Loucy (cell line): Measurements from ENCODE around the gene AMACR.

ENCODE experiments used
- H2AFZ ChIP-seq: fragments of 200-600 bp; sonication (generic); 2 replicates; pipeline ENCODE4 v1.6.0; 2016; ENCODE audit warnings: antibody characterized with exemption, mild to moderate bottlenecking, low read length, moderate library complexity
- H3F3A ChIP-seq: fragments of 200-600 bp; 2 replicates; pipeline ENCODE4 v1.6.0; 2016; ENCODE audit warnings: antibody characterized with exemption, low read depth, mild to moderate bottlenecking
- H3K27me3 ChIP-seq: fragments of 200-600 bp; sonication (generic); 2 replicates; pipeline ENCODE4 v1.6.1; 2014; ENCODE audit warnings: low read length, mild to moderate bottlenecking; ENCODE audit not compliant: insufficient read depth, poor library complexity, severe bottlenecking
- H3K36me3 ChIP-seq: fragments of 200-600 bp; sonication (generic); 2 replicates; pipeline ENCODE4 v1.6.1; 2016; ENCODE audit warnings: low read length; ENCODE audit not compliant: insufficient read depth
- H3K4me1 ChIP-seq: fragments of 200-600 bp; sonication (generic); 2 replicates; pipeline ENCODE4 v1.5.1; 2014; ENCODE audit warnings: low read length, mild to moderate bottlenecking; ENCODE audit not compliant: insufficient read depth, poor library complexity, severe bottlenecking
- H3K4me2 ChIP-seq: fragments of 200-600 bp; sonication (generic); 2 replicates; pipeline ENCODE4 v1.6.0; 2014; ENCODE audit warnings: antibody characterized with exemption, low read length, low read depth, mild to moderate bottlenecking; ENCODE audit not compliant: poor library complexity, severe bottlenecking
- H3K4me3 ChIP-seq: fragments of 200-600 bp; sonication (generic); 2 replicates; pipeline ENCODE4 v1.5.1; 2014; ENCODE audit warnings: low read length, mild to moderate bottlenecking, mixed read lengths; ENCODE audit not compliant: poor library complexity, severe bottlenecking
- H3K79me2 ChIP-seq: fragments of 200-600 bp; sonication (generic); 2 replicates; pipeline ENCODE4 v1.6.1; 2014; ENCODE audit warnings: low read length; ENCODE audit not compliant: insufficient read depth
- H3K9ac ChIP-seq: fragments of 200-600 bp; sonication (generic); 2 replicates; pipeline ENCODE4 v1.6.0; 2014; ENCODE audit warnings: mild to moderate bottlenecking, low read depth, low read length, moderate library complexity; ENCODE audit not compliant: poor library complexity, severe bottlenecking
- H3K9me2 ChIP-seq: fragments of 200-600 bp; sonication (generic); replicated peaks from 2 replicates; pipeline ENCODE4 v1.6.1; 2016; ENCODE audit warnings: low read depth, low read length, mixed read lengths
- H3K9me3 ChIP-seq: fragments of 200-600 bp; sonication (generic); 2 replicates; pipeline ENCODE4 v1.6.1; 2014; ENCODE audit warnings: mild to moderate bottlenecking, antibody characterized with exemption, low read length, low read depth; ENCODE audit not compliant: insufficient read depth
- H4K20me1 ChIP-seq: fragments of 200-600 bp; sonication (generic); 2 replicates; pipeline ENCODE4 v1.6.0; 2014; ENCODE audit warnings: antibody characterized with exemption, low read length, mild to moderate bottlenecking; ENCODE audit not compliant: insufficient read depth, poor library complexity, severe bottlenecking
- CTCF ChIP-seq: fragments of 200-600 bp; sonication (generic); conservative IDR thresholded peaks from 2 replicates; pipeline ENCODE4 v1.5.1; 2014; ENCODE audit warnings: mild to moderate bottlenecking, antibody characterized with exemption, low read length
- EZH2phosphoT487 ChIP-seq: fragments of 200-600 bp; IDR thresholded peaks from 2 replicates; pipeline ENCODE4 v1.6.1; 2018; ENCODE audit warnings: antibody characterized with exemption, mild to moderate bottlenecking, moderate library complexity, borderline replicate concordance

The AMACR gene

GRCh38 chr5:33981408-33982162 is 26.3 kb downstream of the AMACR start:
- no peak overlapping the region for H3K4me3 ChIP-seq
- no peaks in the 10 kb centered on the region for H3F3A ChIP-seq
- TF ChIP-seq CTCF = no peak
- TF ChIP-seq EZH2phosphoT487 = no peak
- H3K4me1 ChIP-seq = no peaks in the 10 kb centered on the region
- no peaks in the 10 kb centered on the region for H3K79me2 ChIP-seq
- H3K36me3 ChIP-seq = no peaks in the 10 kb centered on the region
- no peaks in the 10 kb centered on the region for H3K9me2 ChIP-seq
- H4K20me1 ChIP-seq = no peaks in the 10 kb centered on the region
- no peaks in the 10 kb centered on the region for H3K9me3 ChIP-seq
- H3K9ac ChIP-seq = no peak overlapping the region
- H3K4me2 ChIP-seq = no peak overlapping the region
- H3K27me3 ChIP-seq = no peaks in the 10 kb centered on the region
- no peak overlapping the region for H2AFZ ChIP-seq

GRCh38 chr5:33980030-33980429 is 27.8 kb downstream of the AMACR start:
- H3K4me2 ChIP-seq = no peak overlapping the region
- no peaks in the 10 kb centered on the region for H3K36me3 ChIP-seq
- H3K9me2 ChIP-seq = no peaks in the 10 kb centered on the region
- no peaks in the 10 kb centered on the region for H3K27me3 ChIP-seq
- H4K20me1 ChIP-seq = no peaks in the 10 kb centered on the region
- H3K79me2 ChIP-seq = no peaks in the 10 kb centered on the region
- TF ChIP-seq CTCF (no peak), EZH2phosphoT487 (no peak)
- no peaks in the 10 kb centered on the region for H3F3A ChIP-seq
- no peaks in the 10 kb centered on the region for H3K4me1 ChIP-seq
- no peaks in the 10 kb centered on the region for H3K9me3 ChIP-seq
- no peak overlapping the region for H2AFZ ChIP-seq
- no peak overlapping the region for H3K4me3 ChIP-seq
- H3K9ac ChIP-seq = no peak overlapping the region

GRCh38 chr5:33978306-33978705 is 29.5 kb downstream of the AMACR start:
- TF ChIP-seq CTCF (no peak), EZH2phosphoT487 (no peak)
- Histone ChIP-seq H2AFZ (no peak overlapping the region), H3K4me1 (no peaks in the 10 kb centered on the region), H3K27me3 (no peaks in the 10 kb centered on the region), H3K9me3 (no peaks in the 10 kb centered on the region), H3K36me3 (no peaks in the 10 kb centered on the region), H3K9me2 (no peaks in the 10 kb centered on the region), H3F3A (no peaks in the 10 kb centered on the region), H4K20me1 (no peaks in the 10 kb centered on the region), H3K79me2 (no peaks in the 10 kb centered on the region), H3K9ac (no peak overlapping the region), H3K4me3 (no peak overlapping the region), H3K4me2 (no peak overlapping the region)
